Esophagus muscularis mucosa (tissue), 4 donors: Measurements from ENCODE around the gene TRIM40. TPM values are rescaled to one million over a fixed set of nuclear protein-coding genes. Genes with fewer than 3 reads are reported as not detected.

ENCODE experiments used
- DNase-seq: peaks from one replicate; pipeline ENCODE4 v3.0.0-alpha.2; 2017; ENCODE audit errors: extremely low spot score
- H3K27ac ChIP-seq, 4 donors: fragments of 200-600 bp; sonication (generic); replicated peaks in 1 of 4; 1 replicate in 3 of 4; 2 replicates in 1 of 4; pipeline ENCODE4 v1.5.1; 2016 to 2019; ENCODE audit warnings: mild to moderate bottlenecking in 1 of 4
- H3K27me3 ChIP-seq, 4 donors: fragments of 200-600 bp; sonication (generic); one replicate each; pipeline versions ENCODE4 v1.5.1 to v1.6.0; 2016 to 2019
- H3K36me3 ChIP-seq, 4 donors: fragments of 200-600 bp; sonication (generic); one replicate each; pipeline ENCODE4 v1.5.1; 2016 to 2019
- H3K4me1 ChIP-seq, 4 donors: fragments of 200-600 bp; sonication (generic); one replicate each; pipeline ENCODE4 v1.5.1; 2016 to 2019
- H3K4me3 ChIP-seq, 4 donors: fragments of 200-600 bp; sonication (generic); 1 replicate in 2 of 4; 2 replicates in 2 of 4; pipeline ENCODE4 v1.5.1; 2016 to 2019; ENCODE audit warnings: mild to moderate bottlenecking in 4 of 4, moderate library complexity in 1 of 4
- H3K9me3 ChIP-seq, 4 donors: fragments of 200-600 bp; sonication (generic); 1 replicate in 3 of 4; 2 replicates in 1 of 4; pipeline ENCODE4 v1.5.1; 2016 to 2019
- EP300 ChIP-seq: sonication (generic); formaldehyde crosslinking; IDR thresholded peaks from one replicate; pipeline ENCODE4 v1.6.1; 2017; ENCODE audit warnings: antibody characterized with exemption
- POLR2A ChIP-seq: fragments of 450-650 bp; IDR thresholded peaks from one replicate; pipeline ENCODE4 v1.6.1; 2017; ENCODE audit warnings: antibody characterized with exemption, moderate library complexity, mild to moderate bottlenecking, low read depth
- POLR2AphosphoS5 ChIP-seq, 2 donors: sonication (generic); formaldehyde crosslinking; IDR thresholded peaks; one replicate each; pipeline ENCODE4 v1.6.1; 2017; ENCODE audit warnings: antibody characterized with exemption in 2 of 2
- WGBS: methylation state at CpG from one replicate; pipeline ENCODE4 v1.1.5; 2018; 5-methylcytosine and 5-hydroxymethylcytosine counted together
- intact Hi-C: fragments of 100-400 bp; cut with DNase I; formaldehyde crosslinking; loops from one replicate; pipeline ENCODE4 v1.15.1; 2023
- total RNA-seq, 4 donors: library from RNA; depleted of rRNA; stranded (reverse); fragments of >200 nt; gene quantifications; one replicate each; pipeline versions ENCODE4 v1.1.0 to v1.2.1, GENCODE V29; 2016
- TF ChIP-seq, protein P1 (sequence below), 3 experiments: fragments of 200-600 bp in 2 of 3; fragments of 450-650 bp in 1 of 3; sonication (generic) in 2 of 3; IDR thresholded peaks; one replicate each; pipeline ENCODE4 v1.5.1; 2017 to 2019; ENCODE audit warnings: antibody characterized with exemption in 3 of 3, mild to moderate bottlenecking in 2 of 3, moderate library complexity in 1 of 3

Gene TRIM40
- total RNA-seq, 4 donors from 2014 or later, result not detected

DNA sequence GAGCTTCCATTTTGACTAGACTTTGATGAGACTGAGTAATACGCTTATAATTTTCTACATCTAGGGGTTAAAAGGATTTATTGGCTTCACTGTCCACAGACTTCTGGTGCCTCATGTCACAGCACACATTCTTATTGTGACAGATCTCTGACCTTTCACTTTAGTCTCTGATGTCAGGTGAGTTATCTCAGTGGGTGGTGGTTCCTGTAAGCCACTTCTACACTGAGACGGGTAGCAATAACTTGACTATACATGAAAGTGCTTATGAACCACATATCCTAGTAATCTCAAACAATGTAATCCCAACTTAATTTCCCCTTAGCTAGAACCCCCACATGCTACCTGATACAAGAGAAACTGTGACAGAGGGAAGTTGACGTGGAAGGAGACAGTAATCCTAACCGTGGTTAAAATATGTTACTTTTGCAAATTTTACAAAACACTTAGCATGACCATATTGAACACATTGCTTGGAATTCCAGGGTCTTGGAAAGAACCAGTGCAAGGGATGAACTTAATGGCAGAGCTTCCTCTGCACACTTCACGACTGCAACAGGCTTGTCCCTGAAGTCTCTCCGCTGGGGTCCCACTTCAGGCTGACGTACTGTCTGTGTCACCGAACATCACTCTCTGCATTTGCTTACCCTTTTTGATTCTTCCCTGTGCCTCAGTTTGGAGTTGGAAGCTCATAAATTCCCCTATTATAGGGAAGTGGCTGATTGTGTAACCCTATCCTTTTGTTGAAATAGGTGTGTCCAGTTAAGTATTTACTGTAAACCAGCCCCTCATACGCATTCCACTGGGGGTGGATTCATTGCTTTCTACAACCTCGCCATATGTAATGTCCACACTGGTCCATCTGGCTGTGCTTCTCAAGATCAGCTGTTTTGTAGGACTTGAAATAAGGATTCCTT, 6.4 kb upstream of the TRIM40 start:
- Histone ChIP-seq H3K27me3 (peaks cover 0 to 87% (median 43%) of the 10 kb centered on the region in 4 donors), H3K9me3 (no peaks in the 10 kb centered on the region), H3K36me3 (no peaks in the 10 kb centered on the region), H3K27ac (no peak overlapping the region), H3K4me1 (peaks cover 3 to 15% (median 13%) of the 10 kb centered on the region in 4 donors), H3K4me3 (no peak overlapping the region)
- peak; percentile 45 for DNase-seq
- intact Hi-C loops, result no loop called here
- TF ChIP-seq, protein P1, sequence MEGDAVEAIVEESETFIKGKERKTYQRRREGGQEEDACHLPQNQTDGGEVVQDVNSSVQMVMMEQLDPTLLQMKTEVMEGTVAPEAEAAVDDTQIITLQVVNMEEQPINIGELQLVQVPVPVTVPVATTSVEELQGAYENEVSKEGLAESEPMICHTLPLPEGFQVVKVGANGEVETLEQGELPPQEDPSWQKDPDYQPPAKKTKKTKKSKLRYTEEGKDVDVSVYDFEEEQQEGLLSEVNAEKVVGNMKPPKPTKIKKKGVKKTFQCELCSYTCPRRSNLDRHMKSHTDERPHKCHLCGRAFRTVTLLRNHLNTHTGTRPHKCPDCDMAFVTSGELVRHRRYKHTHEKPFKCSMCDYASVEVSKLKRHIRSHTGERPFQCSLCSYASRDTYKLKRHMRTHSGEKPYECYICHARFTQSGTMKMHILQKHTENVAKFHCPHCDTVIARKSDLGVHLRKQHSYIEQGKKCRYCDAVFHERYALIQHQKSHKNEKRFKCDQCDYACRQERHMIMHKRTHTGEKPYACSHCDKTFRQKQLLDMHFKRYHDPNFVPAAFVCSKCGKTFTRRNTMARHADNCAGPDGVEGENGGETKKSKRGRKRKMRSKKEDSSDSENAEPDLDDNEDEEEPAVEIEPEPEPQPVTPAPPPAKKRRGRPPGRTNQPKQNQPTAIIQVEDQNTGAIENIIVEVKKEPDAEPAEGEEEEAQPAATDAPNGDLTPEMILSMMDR (IDR thresholded peaks at IDR 0.05), result no peak
- TF ChIP-seq POLR2A, result no peak
- TF ChIP-seq POLR2AphosphoS5 (IDR thresholded peaks at IDR 0.05), result no peak
- no peak for TF ChIP-seq EP300
- WGBS, result 73% methylated on average over 10 of the region's 10 CpGs

DNA sequence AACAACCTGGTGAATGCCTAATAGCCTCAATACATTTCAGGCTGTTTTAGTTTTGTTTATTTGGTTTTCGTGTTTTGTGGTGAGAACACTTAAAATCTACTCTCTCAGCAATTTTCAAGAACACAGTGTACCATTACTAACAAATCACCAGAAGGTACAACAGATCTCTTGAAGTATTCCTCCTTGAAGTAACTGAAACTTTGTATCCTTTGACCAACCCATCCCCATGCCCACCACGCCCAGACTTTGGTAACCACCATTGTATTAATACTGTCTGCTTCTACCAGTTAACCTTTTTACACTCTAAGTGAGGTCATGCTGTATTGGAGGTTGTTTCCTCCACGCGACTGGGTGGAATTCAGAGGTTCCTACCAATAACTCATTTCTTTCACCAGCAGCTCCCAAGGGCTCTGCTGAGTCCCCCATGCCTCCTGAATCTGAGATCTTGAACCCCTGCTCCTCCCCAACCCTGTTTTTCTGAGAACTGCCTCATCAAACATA, 5.7 kb upstream of the TRIM40 start:
- Histone ChIP-seq H3K36me3 (no peaks in the 10 kb centered on the region), H3K4me3 (no peak overlapping the region), H3K9me3 (no peaks in the 10 kb centered on the region), H3K27me3 (peaks cover 0 to 86% (median 44%) of the 10 kb centered on the region in 4 donors), H3K4me1 (peaks cover 3 to 15% (median 13%) of the 10 kb centered on the region in 4 donors), H3K27ac (no peak overlapping the region)
- no peak for TF ChIP-seq EP300
- DNase-seq, result peak; percentile 31
- 66% methylated on average over 4 of the region's 4 CpGs for WGBS
- intact Hi-C loops, result no loop called here

DNA sequence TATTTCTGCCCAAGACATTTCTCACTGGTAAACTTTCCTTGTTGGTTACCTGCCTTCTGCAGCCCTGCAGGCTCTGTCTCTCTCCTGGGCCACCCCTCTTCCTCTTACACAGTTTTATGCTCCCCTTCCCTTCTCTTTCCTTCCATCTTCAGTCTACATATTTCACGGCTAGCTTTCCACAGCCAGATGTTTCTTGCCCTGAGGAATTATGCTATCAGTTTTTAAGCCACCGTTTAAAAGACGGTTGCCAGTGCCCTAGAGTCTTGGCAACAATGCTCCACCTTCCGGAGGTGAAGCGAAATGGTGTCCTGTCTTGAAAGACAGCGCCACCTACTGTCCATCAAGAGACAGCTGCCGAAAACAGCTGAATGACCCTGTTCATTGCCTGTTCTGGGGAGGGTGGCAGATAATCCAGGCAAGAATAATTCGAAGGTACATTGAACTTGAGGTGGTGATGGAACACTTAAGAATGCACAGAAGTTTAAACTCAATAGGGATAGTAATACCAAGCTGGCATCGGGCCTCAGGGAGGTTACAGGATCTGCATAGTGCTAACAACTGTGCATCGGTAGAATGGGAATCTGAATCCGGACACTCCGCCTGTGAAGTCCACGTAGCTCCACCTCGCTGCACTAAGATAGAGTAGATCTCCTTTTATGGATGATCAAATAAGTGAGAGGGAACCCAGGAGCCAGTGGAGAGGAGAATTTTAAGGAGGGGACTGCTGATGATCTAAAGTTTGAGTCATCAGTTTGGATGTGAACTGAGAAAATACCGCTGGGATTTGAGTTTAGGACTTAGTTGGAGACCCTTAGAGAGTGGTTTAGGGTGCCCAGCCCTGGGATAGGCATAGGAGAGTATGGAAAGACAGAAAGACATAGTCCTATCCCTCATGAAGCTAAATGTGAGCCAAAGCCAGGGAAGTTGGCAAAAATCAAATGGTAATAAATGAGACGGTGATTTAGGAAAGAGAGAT, 4.8 kb upstream of the TRIM40 start:
- intact Hi-C loops, result loop anchor here (1.0 kb wide), 1 partner anchor 28 kb away; no protein-coding TSS in a partner anchor
- peaks cover 0 to 90% (median 44%) of the 10 kb centered on the region in 4 donors for H3K27me3 ChIP-seq

DNA sequence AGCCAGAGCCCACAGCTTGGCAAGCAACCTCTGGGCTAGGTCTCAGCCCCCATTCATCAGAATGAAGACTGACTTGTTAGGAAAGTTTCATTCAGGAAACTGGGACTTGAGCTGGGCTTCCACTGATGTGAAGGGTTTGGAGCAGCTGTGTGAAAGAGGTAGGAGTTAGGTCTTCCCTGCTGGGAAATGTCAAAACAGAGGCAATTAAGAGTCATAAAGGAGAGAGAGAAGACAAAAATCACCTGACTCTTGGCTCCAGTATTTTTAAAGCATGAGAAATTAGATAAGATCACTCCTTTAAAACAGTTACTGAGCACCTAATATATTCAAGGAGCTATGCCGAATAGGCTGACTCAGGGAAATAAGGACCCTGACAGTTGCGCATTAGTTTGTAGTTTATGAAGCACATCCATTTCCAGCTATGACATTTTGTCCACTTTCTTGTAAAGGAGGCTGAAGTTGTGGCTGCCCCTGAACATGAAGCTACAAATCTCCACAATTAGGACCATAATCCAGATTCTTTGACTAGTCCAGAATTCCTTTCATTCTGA, 3.9 kb upstream of the TRIM40 start:
- 68% methylated on average over 2 of the region's 2 CpGs for WGBS
- H3K36me3 ChIP-seq, result no peaks in the 10 kb centered on the region
- no peak overlapping the region for H3K27ac ChIP-seq
- H3K9me3 ChIP-seq, result no peaks in the 10 kb centered on the region
- intact Hi-C loops, result loop anchor here (1.0 kb wide), 1 partner anchor 29 kb away; no protein-coding TSS in a partner anchor
- H3K4me3 ChIP-seq, result no peak overlapping the region
- H3K27me3 ChIP-seq, result peaks cover 0 to 91% (median 44%) of the 10 kb centered on the region in 4 donors
- peaks cover 3 to 15% (median 13%) of the 10 kb centered on the region in 4 donors for H3K4me1 ChIP-seq
- DNase-seq, result peak; percentile 34
- TF ChIP-seq, protein P1 (IDR thresholded peaks at IDR 0.05), result no peak
- no peak for TF ChIP-seq POLR2A
- no peak for TF ChIP-seq POLR2AphosphoS5 (IDR thresholded peaks at IDR 0.05)
- no peak for TF ChIP-seq EP300

More for the DNA sequence above, 4.8 kb upstream of the TRIM40 start:
- H3K36me3 ChIP-seq, result no peaks in the 10 kb centered on the region
- peak; percentile 90 for DNase-seq
- no peak overlapping the region for H3K27ac ChIP-seq
- H3K9me3 ChIP-seq, result no peaks in the 10 kb centered on the region
- H3K4me1 ChIP-seq, result peaks cover 3 to 15% (median 13%) of the 10 kb centered on the region in 4 donors
- no peak overlapping the region for H3K4me3 ChIP-seq
- TF ChIP-seq, protein P1 (IDR thresholded peaks at IDR 0.05), result peak; percentile 92 to 98 (median 93)
- TF ChIP-seq POLR2A (no peak), EP300 (no peak), POLR2AphosphoS5 (IDR thresholded peaks at IDR 0.05) (peak in 1 of 2 donors; percentile 73)
- 30% methylated on average over 16 of the region's 16 CpGs for WGBS
